K562 treated with DMSO at 1 percent for 24 hours (cell line): ENCODE results near the gene ANKRD36. TPM values are rescaled to one million over a fixed set of nuclear protein-coding genes. Genes with fewer than 3 reads are reported as not detected.

Experiments used
- total RNA-seq: library from RNA; unstranded; fragments of 300-600 nt; gene quantifications from 2 replicates; pipeline ENCODE4 v1.2.3, GENCODE V29; 2022; ENCODE audit warnings: low read depth; ENCODE audit not compliant: insufficient read depth

The ANKRD36 gene
- total RNA-seq, result 2.6 and 4.0 TPM in 2 replicates

GRCh38 chr2:97113050-97113881 is at the start of gene ANKRD36:
TSS of gene ANKRD36 (plus strand) at chr2:97113153. CDS start at chr2:97113740, 587 bp downstream.

DNA sequence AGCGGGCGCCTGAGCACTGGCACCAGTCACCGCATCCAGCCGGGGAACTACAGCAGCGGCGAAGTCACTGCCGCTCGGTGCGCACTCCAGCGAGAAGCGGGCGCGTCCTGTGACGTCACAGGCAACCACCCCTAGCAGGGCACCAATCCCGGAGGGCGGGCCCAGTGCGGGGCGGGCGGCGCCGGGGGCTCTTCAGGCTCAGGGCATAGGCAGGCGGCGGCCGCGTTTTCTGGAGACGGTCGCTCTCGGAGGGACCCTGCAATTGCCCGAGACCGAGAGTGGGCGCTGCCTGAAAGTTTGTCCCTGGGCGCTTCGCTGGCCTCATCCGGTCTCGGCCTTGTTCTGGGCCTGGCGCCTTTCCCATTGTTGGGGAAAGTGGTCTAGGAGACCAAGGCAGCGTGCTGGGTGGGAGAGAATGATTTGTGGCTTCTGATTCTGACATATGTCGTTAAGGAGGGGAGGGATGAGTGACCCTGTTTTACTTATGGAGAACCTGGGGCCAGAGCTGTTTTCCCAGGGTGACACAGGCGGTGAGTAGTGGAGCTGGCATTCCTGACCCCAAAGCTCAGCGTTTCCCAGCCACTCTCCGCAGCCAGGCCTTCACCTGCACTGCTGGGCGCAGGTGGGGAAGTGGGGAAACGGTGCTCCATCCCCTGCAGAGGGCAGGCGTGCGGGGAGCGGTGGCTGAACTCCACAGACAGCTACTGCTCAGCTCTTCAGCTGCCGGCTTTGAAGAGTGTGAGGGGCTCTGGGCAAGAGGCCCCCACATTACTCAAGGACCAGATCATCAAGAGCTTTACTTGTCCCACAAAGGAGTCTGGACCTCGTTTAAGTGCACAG is 18.0 kb upstream of the ANKRD36 start, which contains the start of gene FAHD2B:
TSS of gene FAHD2B (minus strand) at position 111 of the 840 bp plus-strand sequence. CDS start 3,176 bp downstream, outside the sequence.

Other genes starting within 250 kb of the ANKRD36 start
- gene SEMA4C, start 243.1 kb upstream of the ANKRD36 start, total RNA-seq, result 32.5 and 35.6 TPM in 2 replicates
- gene FAM178B, start 126.6 kb upstream of the ANKRD36 start, total RNA-seq, result 276 and 300 TPM in 2 replicates
- 63.4 and 67.4 TPM in 2 replicates for gene FAHD2B, start 18.3 kb upstream of the ANKRD36 start, total RNA-seq